ENCODE measurements around the gene PTCD2. TPM values are rescaled to one million over a fixed set of nuclear protein-coding genes. Genes with fewer than 3 reads are reported as not detected.

The PTCD2 gene
- total RNA-seq, 2 donors from 2014 or later, result 5.1 to 9.2 TPM

- no peaks in the 10 kb centered on the region for H3K9me3 ChIP-seq
- no peak for DNase-seq (ENCODE audit: low spot score)
- no peak overlapping the region for H3K27ac ChIP-seq
- peaks cover 0 to 45% of the 10 kb centered on the region in 2 donors for H3K4me1 ChIP-seq
- no peak overlapping the region for H3K4me3 ChIP-seq
- H3K36me3 ChIP-seq, result no peaks in the 10 kb centered on the region
- no peaks in the 10 kb centered on the region for H3K27me3 ChIP-seq
- no peak for TF ChIP-seq CTCF (IDR thresholded peaks at IDR 0.05)
These were observed 35.4 kb upstream of the PTCD2 start for GRCh38 chr5:72284559-72285423.

- Histone ChIP-seq H3K4me3 (no peak overlapping the region), H3K27me3 (no peaks in the 10 kb centered on the region), H3K36me3 (no peaks in the 10 kb centered on the region), H3K9me3 (no peaks in the 10 kb centered on the region), H3K27ac (no peak overlapping the region), H3K4me1 (peaks cover 0 to 44% of the 10 kb centered on the region in 2 donors)
- TF ChIP-seq CTCF (IDR thresholded peaks at IDR 0.05), result no peak
- DNase-seq (ENCODE audit: low spot score), result no peak
These were observed 34.8 kb upstream of the PTCD2 start for GRCh38 chr5:72285424-72285821.

GRCh38 chr5:72286798-72287197, 33.4 kb upstream of the PTCD2 start:
- Histone ChIP-seq H3K27me3 (no peaks in the 10 kb centered on the region), H3K9me3 (no peaks in the 10 kb centered on the region), H3K36me3 (no peaks in the 10 kb centered on the region), H3K4me1 (peaks cover 0 to 31% of the 10 kb centered on the region in 2 donors), H3K27ac (no peak overlapping the region), H3K4me3 (no peak overlapping the region)
- no peak for DNase-seq (ENCODE audit: low spot score)
- TF ChIP-seq CTCF (IDR thresholded peaks at IDR 0.05), result no peak

GRCh38 chr5:72288924-72289323, 31.2 kb upstream of the PTCD2 start:
- Histone ChIP-seq H3K9me3 (no peaks in the 10 kb centered on the region), H3K27me3 (no peaks in the 10 kb centered on the region), H3K36me3 (no peaks in the 10 kb centered on the region), H3K4me3 (no peak overlapping the region), H3K4me1 (peaks cover 0 to 13% of the 10 kb centered on the region in 2 donors), H3K27ac (no peak overlapping the region)
- no peak for DNase-seq (ENCODE audit: low spot score)
- no peak for TF ChIP-seq CTCF (IDR thresholded peaks at IDR 0.05)

GRCh38 chr5:72290356-72291133, 29.6 kb upstream of the PTCD2 start:
- Histone ChIP-seq H3K36me3 (no peaks in the 10 kb centered on the region), H3K27ac (no peak overlapping the region), H3K4me1 (peaks cover 0 to 8% of the 10 kb centered on the region in 2 donors), H3K9me3 (no peaks in the 10 kb centered on the region), H3K27me3 (no peaks in the 10 kb centered on the region), H3K4me3 (no peak overlapping the region)
- TF ChIP-seq CTCF (IDR thresholded peaks at IDR 0.05), result no peak
- no peak for DNase-seq (ENCODE audit: low spot score)

Measured in right atrium auricular region (tissue), 2 donors.